ENCODE results near the gene EIF3K.

Gene EIF3K

DNA sequence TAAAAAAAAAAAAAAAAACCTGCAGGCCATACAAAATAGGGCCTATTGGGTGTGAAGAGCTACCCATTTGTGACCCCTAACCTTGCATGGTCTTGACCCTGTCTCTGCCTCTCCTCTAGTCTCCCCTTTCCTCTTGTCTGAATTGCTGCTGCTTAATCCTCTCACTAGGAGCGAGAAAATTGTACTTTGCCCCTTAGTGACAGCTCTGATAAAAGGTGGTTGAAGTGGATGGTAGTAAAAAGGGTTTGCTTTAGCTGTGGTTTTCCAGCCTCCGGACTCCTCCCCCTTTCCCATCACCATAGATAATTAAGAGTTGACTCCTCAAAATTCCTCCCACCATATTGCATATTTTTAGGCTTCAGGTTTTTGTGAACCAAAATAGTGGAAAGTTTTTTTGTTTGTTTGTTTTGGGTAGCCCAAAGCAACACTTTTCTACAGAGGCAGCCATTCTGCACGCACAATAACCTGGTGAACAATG lies 52.0 kb downstream of the EIF3K start (continued):
- TF ChIP-seq ZXDB (tag by site-specific recombination; IDR thresholded peaks at IDR 0.05) (0 out of 2 replicates have a peak, but pooled peaks have one; percentile 32), OSR2 (tag by site-specific recombination; IDR thresholded peaks at IDR 0.05) (peak; percentile 53; the same call in 1 of the 2 replicates), SP7 (tag by site-specific recombination; IDR thresholded peaks at IDR 0.05) (peak; percentile 95), ZNF776 (tag by site-specific recombination; IDR thresholded peaks at IDR 0.05; ENCODE audit: borderline replicate concordance) (no peak), ZSCAN30 (tag by site-specific recombination; IDR thresholded peaks at IDR 0.05) (no peak), ZNF121 (tag by site-specific recombination; IDR thresholded peaks at IDR 0.05) (no peak), WT1 (tag by site-specific recombination; IDR thresholded peaks at IDR 0.05) (peak; percentile 67), ZNF354C (tag by site-specific recombination; IDR thresholded peaks at IDR 0.05; ENCODE audit: borderline replicate concordance, low read depth) (no peak), ZBTB48 (tag by site-specific recombination; IDR thresholded peaks at IDR 0.05) (peak; percentile 45; the same call in 1 of the 2 replicates), HOXA7 (CRISPR knock-in tag; IDR thresholded peaks at IDR 0.05; ENCODE audit: borderline replicate concordance) (no peak), OVOL3 (tag by site-specific recombination; IDR thresholded peaks at IDR 0.05) (no peak), ZBTB17 (tag by site-specific recombination; IDR thresholded peaks at IDR 0.05) (peak; percentile 85), ZNF707 (tag by site-specific recombination; IDR thresholded peaks at IDR 0.05) (no peak), ZNF366 (tag by site-specific recombination; conservative IDR thresholded peaks at IDR 0.05) (0 out of 2 replicates have a peak, but pooled peaks have one; percentile 17), MYNN (tag by site-specific recombination; IDR thresholded peaks at IDR 0.05; ENCODE audit: borderline replicate concordance) (no peak), ZNF585B (tag by site-specific recombination; IDR thresholded peaks at IDR 0.05) (no peak), ZNF302 (tag by site-specific recombination; IDR thresholded peaks at IDR 0.05; ENCODE audit: low read depth) (no peak), ZEB2 (tag by site-specific recombination; IDR thresholded peaks at IDR 0.05) (no peak)
- TF ChIP-seq, protein P1, sequence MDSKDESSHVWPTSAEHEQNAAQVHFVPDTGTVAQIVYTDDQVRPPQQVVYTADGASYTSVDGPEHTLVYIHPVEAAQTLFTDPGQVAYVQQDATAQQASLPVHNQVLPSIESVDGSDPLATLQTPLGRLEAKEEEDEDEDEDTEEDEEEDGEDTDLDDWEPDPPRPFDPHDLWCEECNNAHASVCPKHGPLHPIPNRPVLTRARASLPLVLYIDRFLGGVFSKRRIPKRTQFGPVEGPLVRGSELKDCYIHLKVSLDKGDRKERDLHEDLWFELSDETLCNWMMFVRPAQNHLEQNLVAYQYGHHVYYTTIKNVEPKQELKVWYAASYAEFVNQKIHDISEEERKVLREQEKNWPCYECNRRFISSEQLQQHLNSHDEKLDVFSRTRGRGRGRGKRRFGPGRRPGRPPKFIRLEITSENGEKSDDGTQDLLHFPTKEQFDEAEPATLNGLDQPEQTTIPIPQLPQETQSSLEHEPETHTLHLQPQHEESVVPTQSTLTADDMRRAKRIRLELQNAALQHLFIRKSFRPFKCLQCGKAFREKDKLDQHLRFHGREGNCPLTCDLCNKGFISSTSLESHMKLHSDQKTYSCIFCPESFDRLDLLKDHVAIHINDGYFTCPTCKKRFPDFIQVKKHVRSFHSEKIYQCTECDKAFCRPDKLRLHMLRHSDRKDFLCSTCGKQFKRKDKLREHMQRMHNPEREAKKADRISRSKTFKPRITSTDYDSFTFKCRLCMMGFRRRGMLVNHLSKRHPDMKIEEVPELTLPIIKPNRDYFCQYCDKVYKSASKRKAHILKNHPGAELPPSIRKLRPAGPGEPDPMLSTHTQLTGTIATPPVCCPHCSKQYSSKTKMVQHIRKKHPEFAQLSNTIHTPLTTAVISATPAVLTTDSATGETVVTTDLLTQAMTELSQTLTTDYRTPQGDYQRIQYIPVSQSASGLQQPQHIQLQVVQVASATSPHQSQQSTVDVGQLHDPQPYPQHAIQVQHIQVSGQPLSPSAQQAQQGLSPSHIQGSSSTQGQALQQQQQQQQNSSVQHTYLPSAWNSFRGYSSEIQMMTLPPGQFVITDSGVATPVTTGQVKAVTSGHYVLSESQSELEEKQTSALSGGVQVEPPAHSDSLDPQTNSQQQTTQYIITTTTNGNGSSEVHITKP (tag by site-specific recombination; IDR thresholded peaks at IDR 0.05) = 0 out of 2 replicates have a peak, but pooled peaks have one; percentile 17
- TF ChIP-seq, protein P2, sequence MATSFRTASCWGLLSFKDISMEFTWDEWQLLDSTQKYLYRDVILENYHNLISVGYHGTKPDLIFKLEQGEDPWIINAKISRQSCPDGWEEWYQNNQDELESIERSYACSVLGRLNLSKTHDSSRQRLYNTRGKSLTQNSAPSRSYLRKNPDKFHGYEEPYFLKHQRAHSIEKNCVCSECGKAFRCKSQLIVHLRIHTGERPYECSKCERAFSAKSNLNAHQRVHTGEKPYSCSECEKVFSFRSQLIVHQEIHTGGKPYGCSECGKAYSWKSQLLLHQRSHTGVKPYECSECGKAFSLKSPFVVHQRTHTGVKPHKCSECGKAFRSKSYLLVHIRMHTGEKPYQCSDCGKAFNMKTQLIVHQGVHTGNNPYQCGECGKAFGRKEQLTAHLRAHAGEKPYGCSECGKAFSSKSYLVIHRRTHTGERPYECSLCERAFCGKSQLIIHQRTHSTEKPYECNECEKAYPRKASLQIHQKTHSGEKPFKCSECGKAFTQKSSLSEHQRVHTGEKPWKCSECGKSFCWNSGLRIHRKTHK (tag by site-specific recombination; IDR thresholded peaks at IDR 0.05) = no peak
- TF ChIP-seq, protein P3, sequence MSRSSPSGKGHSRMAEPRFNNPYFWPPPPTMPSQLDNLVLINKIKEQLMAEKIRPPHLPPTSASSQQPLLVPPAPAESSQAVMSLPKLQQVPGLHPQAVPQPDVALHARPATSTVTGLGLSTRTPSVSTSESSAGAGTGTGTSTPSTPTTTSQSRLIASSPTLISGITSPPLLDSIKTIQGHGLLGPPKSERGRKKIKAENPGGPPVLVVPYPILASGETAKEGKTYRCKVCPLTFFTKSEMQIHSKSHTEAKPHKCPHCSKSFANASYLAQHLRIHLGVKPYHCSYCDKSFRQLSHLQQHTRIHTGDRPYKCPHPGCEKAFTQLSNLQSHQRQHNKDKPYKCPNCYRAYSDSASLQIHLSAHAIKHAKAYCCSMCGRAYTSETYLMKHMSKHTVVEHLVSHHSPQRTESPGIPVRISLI (tag by site-specific recombination; IDR thresholded peaks at IDR 0.05) = 0 out of 2 replicates have a peak, but pooled peaks have one; percentile 67
- TF ChIP-seq, protein P4, sequence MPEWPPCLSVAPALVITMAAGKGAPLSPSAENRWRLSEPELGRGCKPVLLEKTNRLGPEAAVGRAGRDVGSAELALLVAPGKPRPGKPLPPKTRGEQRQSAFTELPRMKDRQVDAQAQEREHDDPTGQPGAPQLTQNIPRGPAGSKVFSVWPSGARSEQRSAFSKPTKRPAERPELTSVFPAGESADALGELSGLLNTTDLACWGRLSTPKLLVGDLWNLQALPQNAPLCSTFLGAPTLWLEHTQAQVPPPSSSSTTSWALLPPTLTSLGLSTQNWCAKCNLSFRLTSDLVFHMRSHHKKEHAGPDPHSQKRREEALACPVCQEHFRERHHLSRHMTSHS (tag by site-specific recombination; IDR thresholded peaks at IDR 0.05) = no peak
- TF ChIP-seq, protein P5, sequence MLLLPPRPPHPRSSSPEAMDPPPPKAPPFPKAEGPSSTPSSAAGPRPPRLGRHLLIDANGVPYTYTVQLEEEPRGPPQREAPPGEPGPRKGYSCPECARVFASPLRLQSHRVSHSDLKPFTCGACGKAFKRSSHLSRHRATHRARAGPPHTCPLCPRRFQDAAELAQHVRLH (tag by site-specific recombination; IDR thresholded peaks at IDR 0.05) = peak; percentile 12; the same call in 1 of the 2 replicates
- TF ChIP-seq, protein P6, sequence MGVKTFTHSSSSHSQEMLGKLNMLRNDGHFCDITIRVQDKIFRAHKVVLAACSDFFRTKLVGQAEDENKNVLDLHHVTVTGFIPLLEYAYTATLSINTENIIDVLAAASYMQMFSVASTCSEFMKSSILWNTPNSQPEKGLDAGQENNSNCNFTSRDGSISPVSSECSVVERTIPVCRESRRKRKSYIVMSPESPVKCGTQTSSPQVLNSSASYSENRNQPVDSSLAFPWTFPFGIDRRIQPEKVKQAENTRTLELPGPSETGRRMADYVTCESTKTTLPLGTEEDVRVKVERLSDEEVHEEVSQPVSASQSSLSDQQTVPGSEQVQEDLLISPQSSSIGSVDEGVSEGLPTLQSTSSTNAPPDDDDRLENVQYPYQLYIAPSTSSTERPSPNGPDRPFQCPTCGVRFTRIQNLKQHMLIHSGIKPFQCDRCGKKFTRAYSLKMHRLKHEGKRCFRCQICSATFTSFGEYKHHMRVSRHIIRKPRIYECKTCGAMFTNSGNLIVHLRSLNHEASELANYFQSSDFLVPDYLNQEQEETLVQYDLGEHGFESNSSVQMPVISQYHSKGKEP (tag by site-specific recombination; IDR thresholded peaks at IDR 0.05) = no peak

Data from HEK293 (cell line).